ENCODE data around the gene KDM6A.

DNA sequence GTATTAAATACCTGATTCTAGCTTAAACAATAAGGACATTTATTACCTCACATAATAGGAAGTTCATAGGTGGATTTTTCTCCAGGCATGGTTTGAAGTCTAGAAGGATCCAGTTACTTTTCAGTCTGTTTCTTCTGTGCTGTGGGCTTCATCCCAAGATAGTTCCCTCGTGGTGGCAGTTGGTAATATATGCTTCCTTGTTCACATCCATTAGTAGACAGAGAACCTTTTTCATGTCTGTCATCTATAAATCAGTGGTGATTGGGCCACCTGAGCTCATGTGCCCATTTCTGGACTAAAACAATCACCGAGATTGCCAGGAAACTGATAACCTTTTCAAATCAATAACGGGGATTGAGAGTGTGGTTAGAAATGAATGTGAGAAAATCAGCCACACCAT, 97.7 kb downstream of the KDM6A start:
- TF ChIP-seq, protein P1, sequence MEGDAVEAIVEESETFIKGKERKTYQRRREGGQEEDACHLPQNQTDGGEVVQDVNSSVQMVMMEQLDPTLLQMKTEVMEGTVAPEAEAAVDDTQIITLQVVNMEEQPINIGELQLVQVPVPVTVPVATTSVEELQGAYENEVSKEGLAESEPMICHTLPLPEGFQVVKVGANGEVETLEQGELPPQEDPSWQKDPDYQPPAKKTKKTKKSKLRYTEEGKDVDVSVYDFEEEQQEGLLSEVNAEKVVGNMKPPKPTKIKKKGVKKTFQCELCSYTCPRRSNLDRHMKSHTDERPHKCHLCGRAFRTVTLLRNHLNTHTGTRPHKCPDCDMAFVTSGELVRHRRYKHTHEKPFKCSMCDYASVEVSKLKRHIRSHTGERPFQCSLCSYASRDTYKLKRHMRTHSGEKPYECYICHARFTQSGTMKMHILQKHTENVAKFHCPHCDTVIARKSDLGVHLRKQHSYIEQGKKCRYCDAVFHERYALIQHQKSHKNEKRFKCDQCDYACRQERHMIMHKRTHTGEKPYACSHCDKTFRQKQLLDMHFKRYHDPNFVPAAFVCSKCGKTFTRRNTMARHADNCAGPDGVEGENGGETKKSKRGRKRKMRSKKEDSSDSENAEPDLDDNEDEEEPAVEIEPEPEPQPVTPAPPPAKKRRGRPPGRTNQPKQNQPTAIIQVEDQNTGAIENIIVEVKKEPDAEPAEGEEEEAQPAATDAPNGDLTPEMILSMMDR (IDR thresholded peaks at IDR 0.05) = no peak
- TF ChIP-seq POLR2A (IDR thresholded peaks at IDR 0.05) = no peak

Measured in esophagus squamous epithelium (tissue), 4 donors.